IMR-90 (cell line): Measurements from ENCODE around the gene FOXS1. TPM values are rescaled to one million over a fixed set of nuclear protein-coding genes. Genes with fewer than 3 reads are reported as not detected.

ENCODE experiments used
- ATAC-seq: fragments of 200-7000 bp; cut with Tn5 transposase; 2 replicates; pipeline ENCODE4 v1.9.1; 2020; ENCODE audit warnings: low read depth, mild to moderate bottlenecking, moderate library complexity
- BruUV-seq: library from RNA; stranded (reverse); fragments of 400-500 nt; replicated peaks from 2 replicates; lab custom pipeline; 2021; lab: Mats Ljungman, UMichigan
- CTCF ChIA-PET: fragments of 300-600 bp; formaldehyde crosslinking; extraction: SDS; loops from one replicate; lab custom pipeline; 2021; ENCODE audit warnings: antibody characterized with exemption; lab: Yijun Ruan, JAX
- POLR2A ChIA-PET: fragments of 300-600 bp; sonication (Branson Sonifier 250); formaldehyde crosslinking; loops from one replicate; lab custom pipeline; 2022; ENCODE audit warnings: antibody characterized with exemption; ENCODE audit not compliant: unreplicated experiment; lab: Charles Lee
- DNase-seq: peaks from one replicate; pipeline ENCODE4 v3.0.0; 2013
- H2AFZ ChIP-seq: replicated peaks from 2 replicates; pipeline ENCODE3; 2013; ENCODE audit warnings: low read length, mild to moderate bottlenecking; ENCODE audit not compliant: poor library complexity
- H2AK5ac ChIP-seq: 2 replicates; pipeline ENCODE4 v1.6.1; 2013; ENCODE audit warnings: low read depth, low read length, inconsistent platforms
- H2AK9ac ChIP-seq: replicated peaks from 2 replicates; pipeline ENCODE3; 2013; ENCODE audit warnings: mild to moderate bottlenecking, low read depth, low read length, moderate library complexity; ENCODE audit not compliant: poor library complexity
- H2BK120ac ChIP-seq: 2 replicates; pipeline ENCODE4 v1.6.1; 2013; ENCODE audit warnings: low read depth, low read length, inconsistent platforms
- H2BK15ac ChIP-seq: 3 replicates; pipeline ENCODE4 v1.6.1; 2013; ENCODE audit warnings: low read depth, low read length, inconsistent platforms
- H2BK20ac ChIP-seq: 2 replicates; pipeline ENCODE4 v1.6.1; 2013; ENCODE audit warnings: low read depth, mild to moderate bottlenecking, inconsistent platforms, low read length, moderate library complexity
- H2BK5ac ChIP-seq: 2 replicates; pipeline ENCODE4 v1.6.1; 2013; ENCODE audit warnings: mild to moderate bottlenecking, low read depth, low read length, inconsistent platforms; ENCODE audit not compliant: poor library complexity, severe bottlenecking
- H3K14ac ChIP-seq: replicated peaks from 2 replicates; pipeline ENCODE4 v1.6.1; 2013; ENCODE audit warnings: low read depth, low read length, inconsistent platforms
- H3K18ac ChIP-seq: 2 replicates; pipeline ENCODE4 v1.6.1; 2013; ENCODE audit warnings: low read depth, low read length, control low read depth
- H3K23ac ChIP-seq: 2 replicates; pipeline ENCODE4 v1.6.1; 2013; ENCODE audit warnings: low read depth, low read length, inconsistent platforms
- H3K27ac ChIP-seq: 2 replicates; pipeline ENCODE4 v1.5.1; 2013; ENCODE audit warnings: mild to moderate bottlenecking, control low read depth, low read length; ENCODE audit not compliant: insufficient read depth
- H3K27me3 ChIP-seq: 2 replicates; pipeline ENCODE4 v1.6.1; 2013; ENCODE audit warnings: low read length; ENCODE audit not compliant: control insufficient read depth, insufficient read depth
- H3K36me3 ChIP-seq: 2 replicates; pipeline ENCODE4 v1.6.1; 2013; ENCODE audit warnings: low read length, mixed read lengths; ENCODE audit not compliant: control insufficient read depth, insufficient read depth
- H3K4ac ChIP-seq: 2 replicates; pipeline ENCODE4 v1.6.1; 2013; ENCODE audit warnings: low read depth, low read length, inconsistent platforms
- H3K4me1 ChIP-seq: 2 replicates; pipeline ENCODE4 v1.6.1; 2013; ENCODE audit warnings: low read length, mixed read lengths; ENCODE audit not compliant: control insufficient read depth, insufficient read depth
- H3K4me2 ChIP-seq: 2 replicates; pipeline ENCODE4 v1.6.1; 2013; ENCODE audit warnings: low read depth, mild to moderate bottlenecking, control low read depth, low read length, moderate library complexity
- H3K4me3 ChIP-seq: 2 replicates; pipeline ENCODE4 v1.5.1; 2013; ENCODE audit warnings: low read depth, mild to moderate bottlenecking, control low read depth, low read length, moderate library complexity; ENCODE audit not compliant: insufficient read depth
- H3K56ac ChIP-seq: 2 replicates; pipeline ENCODE4 v1.6.1; 2013; ENCODE audit warnings: low read length, inconsistent platforms; ENCODE audit not compliant: insufficient read depth; ENCODE audit errors: extremely low read depth
- H3K79me1 ChIP-seq, 2 experiments: 2 replicates each; pipeline ENCODE4 v1.6.1; 2013; ENCODE audit warnings: low read length in 2 of 2, inconsistent platforms in 1 of 2, low read depth in 1 of 2
- H3K9ac ChIP-seq: 2 replicates; pipeline ENCODE4 v1.6.1; 2013; ENCODE audit warnings: low read depth, low read length, control low read depth
- H3K9me1 ChIP-seq: 2 replicates; pipeline ENCODE4 v1.6.1; 2013; ENCODE audit warnings: low read length, inconsistent platforms; ENCODE audit not compliant: insufficient read depth
- H3K9me3 ChIP-seq: 2 replicates; pipeline ENCODE4 v1.6.1; 2013; ENCODE audit warnings: low read length; ENCODE audit not compliant: control insufficient read depth, insufficient read depth
- H4K20me1 ChIP-seq: 2 replicates; pipeline ENCODE4 v1.6.1; 2013; ENCODE audit warnings: low read length, inconsistent platforms; ENCODE audit not compliant: insufficient read depth
- H4K5ac ChIP-seq: 2 replicates; pipeline ENCODE4 v1.6.1; 2013; ENCODE audit warnings: mild to moderate bottlenecking, low read depth, low read length, control low read depth
- H4K8ac ChIP-seq, 2 experiments: 2 replicates each; pipeline ENCODE4 v1.6.1; 2013; ENCODE audit warnings: low read depth in 2 of 2, low read length in 2 of 2, control low read depth in 1 of 2, inconsistent platforms in 1 of 2
- H4K91ac ChIP-seq: 2 replicates; pipeline ENCODE4 v1.6.1; 2013; ENCODE audit warnings: low read depth, low read length, inconsistent platforms; ENCODE audit not compliant: insufficient read depth
- BHLHE40 ChIP-seq: fragments of 150-350 bp; IDR thresholded peaks from 2 replicates; pipeline ENCODE4 v1.6.1; 2016; ENCODE audit warnings: mild to moderate bottlenecking, low read depth, low read length
- CEBPB ChIP-seq: IDR thresholded peaks from 2 replicates; pipeline ENCODE4 v1.6.1; 2012; ENCODE audit warnings: low read depth, low read length, improper control_type of control experiment
- CHD1 ChIP-seq: IDR thresholded peaks from 2 replicates; pipeline ENCODE4 v1.6.1; 2012; ENCODE audit warnings: low read depth, low read length, improper control_type of control experiment
- MAFK ChIP-seq: IDR thresholded peaks from 2 replicates; pipeline ENCODE4 v1.6.1; 2012; ENCODE audit warnings: low read depth, low read length, improper control_type of control experiment
- MAZ ChIP-seq: IDR thresholded peaks from 2 replicates; pipeline ENCODE4 v1.6.1; 2012; ENCODE audit warnings: low read depth, mild to moderate bottlenecking, low read length, improper control_type of control experiment, moderate library complexity, borderline replicate concordance
- RAD21 ChIP-seq: IDR thresholded peaks from 2 replicates; pipeline ENCODE4 v1.6.1; 2012; ENCODE audit warnings: low read length, improper control_type of control experiment
- RFX5 ChIP-seq: IDR thresholded peaks from 2 replicates; pipeline ENCODE4 v1.8.0; 2012; ENCODE audit warnings: low read depth, mild to moderate bottlenecking, low read length, moderate library complexity
- SMC3 ChIP-seq: fragments of 150-350 bp; IDR thresholded peaks from 2 replicates; pipeline ENCODE4 v1.6.1; 2016; ENCODE audit warnings: low read depth, mild to moderate bottlenecking, antibody characterized with exemption, low read length, moderate library complexity
- WGBS, 2 experiments: methylation state at CpG; one replicate each; pipeline versions ENCODE4 v1.1.5 to v1.1.7; 2013; ENCODE audit warnings: missing lambda C conversion rate in 2 of 2; ENCODE audit not compliant: insufficient read length in 1 of 2; ENCODE audit errors: extremely low coverage in 2 of 2; 5-methylcytosine and 5-hydroxymethylcytosine counted together
- dilution Hi-C: fragments of 300-500 bp; cut with HindIII; formaldehyde crosslinking; loops from one replicate; pipeline ENCODE4 v1.14.3; 2018; ENCODE audit warnings: low sequenced_read_pairs; ENCODE audit not compliant: unreplicated experiment
- in situ Hi-C: fragments of 300-500 bp; cut with MboI; formaldehyde crosslinking; loops from 3 replicates; pipeline ENCODE4 v1.14.3; 2019; ENCODE audit warnings: low sequenced_read_pairs, inconsistent platforms, mixed read lengths
- intact Hi-C: fragments of 100-400 bp; cut with micrococcal nuclease; formaldehyde crosslinking; loops from 2 replicates; pipeline ENCODE4 v1.10.0; 2022
- polyA plus RNA-seq, 3 experiments: library from polyadenylated mRNA; depleted of rRNA; stranded (reverse); fragments of >200 nt; gene quantifications; 2 replicates each; pipeline ENCODE4 v1.2.3, GENCODE V29; 2012; ENCODE audit warnings: low replicate concordance in 1 of 3
- total RNA-seq: library from RNA; depleted of rRNA; stranded (reverse); fragments of >200 nt; gene quantifications from 2 replicates; pipeline ENCODE4 v1.2.3, GENCODE V29; 2012

The FOXS1 gene
- total and polyA plus RNA-seq, 2 of the 4 experiments (the other 2 are of a cell fraction) = not detected

- H4K91ac ChIP-seq = no peak overlapping the region
- H2AFZ ChIP-seq = no peak overlapping the region
- H3K4me1 ChIP-seq = peaks cover 22% of the 10 kb centered on the region
- no peak overlapping the region for H3K27ac ChIP-seq
- TF ChIP-seq MAFK (no peak), CHD1 (no peak), CEBPB (no peak), RAD21 (no peak), BHLHE40 (no peak), MAZ (no peak), RFX5 (no peak), SMC3 (no peak)
- H2BK120ac ChIP-seq = no peak overlapping the region
- H2BK20ac ChIP-seq = no peak overlapping the region
- ChIA-PET POLR2A (no interaction called here), CTCF (no interaction called here)
- no CpG with 5 or more reads among the region's 3 CpGs for WGBS, 2 experiments
- H3K18ac ChIP-seq = no peak overlapping the region
- no peak overlapping the region for H2AK5ac ChIP-seq
- H3K27me3 ChIP-seq = no peaks in the 10 kb centered on the region
- H4K5ac ChIP-seq = no peak overlapping the region
- no peak overlapping the region for H2BK15ac ChIP-seq
- H2BK5ac ChIP-seq = no peak overlapping the region
- no peak overlapping the region for H4K8ac ChIP-seq
- BruUV-seq = no TSS peak
- ATAC-seq (no peak), DNase-seq (no peak)
- H3K9me3 ChIP-seq = no peaks in the 10 kb centered on the region
- peaks cover 3 to 18% of the 10 kb centered on the region in 2 experiments; a peak in 3 of 4 replicates for H3K79me1 ChIP-seq
- no peak overlapping the region for H3K4me3 ChIP-seq
- 0 out of 2 replicates have a peak, but pooled peaks cover 4% of the 10 kb centered on the region for H4K20me1 ChIP-seq
- no peak overlapping the region for H3K14ac ChIP-seq
- dilution Hi-C loops = no loop called here
- intact Hi-C loops = loop anchor here (5.0 kb wide), 1 partner anchor 364 kb away; no protein-coding TSS in a partner anchor
- H3K23ac ChIP-seq = no peak overlapping the region
- in situ Hi-C loops = no loop called here
- no peak overlapping the region for H3K4me2 ChIP-seq
- H3K36me3 ChIP-seq = no peaks in the 10 kb centered on the region
- H2AK9ac ChIP-seq = no peak overlapping the region
- no peak overlapping the region for H3K9ac ChIP-seq
- no peak overlapping the region for H3K4ac ChIP-seq
- no peak overlapping the region for H3K56ac ChIP-seq
- H3K9me1 ChIP-seq = peaks cover 24% of the 10 kb centered on the region
Measured at GRCh38 chr20:31808481-31808880, 36.9 kb downstream of the FOXS1 start.
